DND-41 (cell line): ENCODE data around the gene DNAH10.

ENCODE experiments used
- ATAC-seq: fragments of 200-7000 bp; cut with Tn5 transposase; 3 replicates; pipeline ENCODE4 v1.9.1; 2021; ENCODE audit warnings: low read depth; ENCODE audit not compliant: insufficient read depth
- DNase-seq: peaks from one replicate; pipeline ENCODE4 v3.0.0-alpha.2; 2020
- H2AFZ ChIP-seq: 2 replicates; pipeline ENCODE4 v1.6.0; 2012; ENCODE audit warnings: low read depth, low read length
- H3K27ac ChIP-seq: 2 replicates; pipeline ENCODE4 v1.5.1; 2012; ENCODE audit warnings: low read length, inconsistent platforms
- H3K27me3 ChIP-seq: fragments of 200-600 bp; sonication (generic); 2 replicates; pipeline ENCODE4 v1.6.0; 2012; ENCODE audit warnings: low read length, mild to moderate bottlenecking, inconsistent platforms; ENCODE audit not compliant: insufficient read depth, poor library complexity
- H3K36me3 ChIP-seq: 2 replicates; pipeline ENCODE4 v1.5.1; 2012; ENCODE audit warnings: low read length, inconsistent platforms; ENCODE audit not compliant: insufficient read depth
- H3K4me1 ChIP-seq: 2 replicates; pipeline ENCODE4 v1.5.1; 2012; ENCODE audit warnings: mild to moderate bottlenecking, low read length; ENCODE audit not compliant: insufficient read depth
- H3K4me2 ChIP-seq: 2 replicates; pipeline ENCODE4 v1.6.0; 2012; ENCODE audit warnings: mild to moderate bottlenecking, moderate library complexity, low read length, inconsistent platforms; ENCODE audit not compliant: insufficient read depth
- H3K4me3 ChIP-seq, 2 experiments: fragments of 200-600 bp in 1 of 2; shearing (Covaris generic) in 1 of 2; 2 replicates each; pipeline ENCODE4 v1.5.1; 2012 to 2016; ENCODE audit warnings: inconsistent platforms in 2 of 2, low read length in 2 of 2, mild to moderate bottlenecking in 2 of 2, low read depth in 1 of 2, moderate library complexity in 1 of 2
- H3K79me2 ChIP-seq: 2 replicates; pipeline ENCODE4 v1.6.0; 2012; ENCODE audit warnings: low read length, inconsistent platforms; ENCODE audit not compliant: insufficient read depth
- H3K9ac ChIP-seq: 2 replicates; pipeline ENCODE4 v1.6.0; 2012; ENCODE audit warnings: low read depth, mild to moderate bottlenecking, inconsistent platforms, low read length, moderate library complexity
- H3K9me3 ChIP-seq: 2 replicates; pipeline ENCODE4 v1.5.1; 2012; ENCODE audit warnings: low read length, moderate library complexity, mild to moderate bottlenecking, inconsistent platforms; ENCODE audit not compliant: insufficient read depth, severe bottlenecking
- H4K20me1 ChIP-seq: 2 replicates; pipeline ENCODE4 v1.6.0; 2012; ENCODE audit warnings: low read length; ENCODE audit not compliant: insufficient read depth
- EZH2 ChIP-seq: IDR thresholded peaks from 3 replicates; pipeline ENCODE4 v1.6.1; 2012; ENCODE audit warnings: borderline replicate concordance, low read depth, mild to moderate bottlenecking, moderate library complexity, low read length, inconsistent platforms; ENCODE audit not compliant: severe bottlenecking
- TF ChIP-seq, protein P1 (sequence below): IDR thresholded peaks from 2 replicates; pipeline ENCODE4 v1.5.1; 2012; ENCODE audit warnings: borderline replicate concordance, low read length, moderate library complexity, mild to moderate bottlenecking; ENCODE audit not compliant: poor library complexity, severe bottlenecking; ENCODE audit errors: extremely low read depth

The DNAH10 gene

GRCh38 chr12:123879691-123880090 lies 117.6 kb downstream of the DNAH10 start:
- ATAC-seq: no peak
- DNase-seq: no peak
- Histone ChIP-seq H3K27ac (no peak overlapping the region), H3K4me1 (no peaks in the 10 kb centered on the region), H3K36me3 (no peaks in the 10 kb centered on the region), H3K27me3 (no peaks in the 10 kb centered on the region), H3K4me3 (no peak overlapping the region), H3K9me3 (no peaks in the 10 kb centered on the region), H3K9ac (no peak overlapping the region), H2AFZ (no peak overlapping the region), H4K20me1 (no peaks in the 10 kb centered on the region), H3K79me2 (no peaks in the 10 kb centered on the region), H3K4me2 (no peak overlapping the region)
- no peak for TF ChIP-seq EZH2
- TF ChIP-seq, protein P1, sequence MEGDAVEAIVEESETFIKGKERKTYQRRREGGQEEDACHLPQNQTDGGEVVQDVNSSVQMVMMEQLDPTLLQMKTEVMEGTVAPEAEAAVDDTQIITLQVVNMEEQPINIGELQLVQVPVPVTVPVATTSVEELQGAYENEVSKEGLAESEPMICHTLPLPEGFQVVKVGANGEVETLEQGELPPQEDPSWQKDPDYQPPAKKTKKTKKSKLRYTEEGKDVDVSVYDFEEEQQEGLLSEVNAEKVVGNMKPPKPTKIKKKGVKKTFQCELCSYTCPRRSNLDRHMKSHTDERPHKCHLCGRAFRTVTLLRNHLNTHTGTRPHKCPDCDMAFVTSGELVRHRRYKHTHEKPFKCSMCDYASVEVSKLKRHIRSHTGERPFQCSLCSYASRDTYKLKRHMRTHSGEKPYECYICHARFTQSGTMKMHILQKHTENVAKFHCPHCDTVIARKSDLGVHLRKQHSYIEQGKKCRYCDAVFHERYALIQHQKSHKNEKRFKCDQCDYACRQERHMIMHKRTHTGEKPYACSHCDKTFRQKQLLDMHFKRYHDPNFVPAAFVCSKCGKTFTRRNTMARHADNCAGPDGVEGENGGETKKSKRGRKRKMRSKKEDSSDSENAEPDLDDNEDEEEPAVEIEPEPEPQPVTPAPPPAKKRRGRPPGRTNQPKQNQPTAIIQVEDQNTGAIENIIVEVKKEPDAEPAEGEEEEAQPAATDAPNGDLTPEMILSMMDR: no peak

GRCh38 chr12:123882161-123882705 lies 120.1 kb downstream of the DNAH10 start:
- H3K4me1 ChIP-seq: no peaks in the 10 kb centered on the region
- H3K27ac ChIP-seq: no peak overlapping the region
- TF ChIP-seq, protein P1: no peak
- no peak for TF ChIP-seq EZH2
- H3K9ac ChIP-seq: no peak overlapping the region
- no peak overlapping the region for H2AFZ ChIP-seq
- H3K79me2 ChIP-seq: no peaks in the 10 kb centered on the region
- H3K4me3 ChIP-seq: no peak overlapping the region
- no peaks in the 10 kb centered on the region for H3K9me3 ChIP-seq
- DNase-seq (no peak), ATAC-seq (no peak)
- no peaks in the 10 kb centered on the region for H4K20me1 ChIP-seq
- peaks cover 6% of the 10 kb centered on the region for H3K27me3 ChIP-seq
- no peak overlapping the region for H3K4me2 ChIP-seq
- no peaks in the 10 kb centered on the region for H3K36me3 ChIP-seq

DNA sequence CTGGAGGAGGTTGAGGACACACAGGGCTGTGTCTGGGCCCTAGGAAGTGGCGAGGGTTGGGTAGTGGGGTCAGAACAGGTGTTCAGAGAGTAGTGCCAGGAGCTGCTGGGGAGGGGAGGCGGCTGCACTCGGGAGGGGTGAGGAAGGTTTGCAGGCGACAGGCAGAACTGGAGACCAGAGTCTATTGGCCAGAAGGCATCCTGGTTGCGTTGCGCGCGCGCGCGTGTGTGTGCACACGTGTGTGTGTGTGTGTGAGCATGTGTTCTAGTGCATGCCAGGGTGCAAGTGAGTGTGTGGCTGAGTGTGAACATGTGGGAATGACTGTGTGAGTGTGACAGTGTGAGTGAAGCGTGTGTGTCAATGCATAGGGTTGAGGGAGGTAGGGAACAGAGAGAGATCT lies 124.2 kb downstream of the DNAH10 start:
- Histone ChIP-seq H3K4me3 (no peak overlapping the region), H3K27me3 (peaks cover 15% of the 10 kb centered on the region), H3K4me2 (no peak overlapping the region), H2AFZ (no peak overlapping the region), H3K9ac (no peak overlapping the region), H3K27ac (no peak overlapping the region), H3K4me1 (peaks cover 4% of the 10 kb centered on the region; the same call in 1 of the 2 replicates), H3K9me3 (no peaks in the 10 kb centered on the region), H3K36me3 (no peaks in the 10 kb centered on the region), H3K79me2 (no peaks in the 10 kb centered on the region), H4K20me1 (no peaks in the 10 kb centered on the region)
- ATAC-seq (no peak), DNase-seq (no peak)
- no peak for TF ChIP-seq EZH2
- TF ChIP-seq, protein P1: no peak
